HG02678 (cell line): Measurements from ENCODE around the gene MGAT1.
"Not testable (repeated sequence)": the region's sequence is repeated elsewhere in the genome, so short reads cannot be mapped to it uniquely, and the experiment has no call there.

Experiments used
- ATAC-seq: cut with Tn5 transposase; IDR thresholded peaks from one replicate; pipeline ENCODE4 v1.9.1; 2021; ENCODE audit warnings: mild to moderate bottlenecking, moderate library complexity; ENCODE audit not compliant: unreplicated experiment

MGAT1 gene

DNA sequence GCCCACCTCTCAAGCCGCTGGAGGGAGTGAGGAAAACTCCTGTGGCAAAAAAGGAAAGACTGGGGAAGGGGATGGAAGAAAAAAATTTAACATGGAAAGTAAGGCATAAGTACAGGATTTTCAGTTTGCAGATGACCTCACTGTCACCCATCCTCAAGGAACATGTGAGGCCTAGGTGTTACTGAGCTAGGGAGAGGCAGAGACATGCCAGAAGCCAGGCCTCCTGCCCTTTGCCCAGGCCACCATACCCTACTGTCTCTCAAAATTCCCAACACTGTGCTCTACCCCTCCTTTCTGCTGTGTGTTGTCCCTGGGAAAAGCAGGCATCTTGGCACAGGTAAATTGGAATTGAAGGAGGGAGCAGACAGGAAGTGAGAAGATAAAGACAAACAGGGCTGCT, 4.4 kb upstream of the MGAT1 start:
- ATAC-seq, result no peak

DNA sequence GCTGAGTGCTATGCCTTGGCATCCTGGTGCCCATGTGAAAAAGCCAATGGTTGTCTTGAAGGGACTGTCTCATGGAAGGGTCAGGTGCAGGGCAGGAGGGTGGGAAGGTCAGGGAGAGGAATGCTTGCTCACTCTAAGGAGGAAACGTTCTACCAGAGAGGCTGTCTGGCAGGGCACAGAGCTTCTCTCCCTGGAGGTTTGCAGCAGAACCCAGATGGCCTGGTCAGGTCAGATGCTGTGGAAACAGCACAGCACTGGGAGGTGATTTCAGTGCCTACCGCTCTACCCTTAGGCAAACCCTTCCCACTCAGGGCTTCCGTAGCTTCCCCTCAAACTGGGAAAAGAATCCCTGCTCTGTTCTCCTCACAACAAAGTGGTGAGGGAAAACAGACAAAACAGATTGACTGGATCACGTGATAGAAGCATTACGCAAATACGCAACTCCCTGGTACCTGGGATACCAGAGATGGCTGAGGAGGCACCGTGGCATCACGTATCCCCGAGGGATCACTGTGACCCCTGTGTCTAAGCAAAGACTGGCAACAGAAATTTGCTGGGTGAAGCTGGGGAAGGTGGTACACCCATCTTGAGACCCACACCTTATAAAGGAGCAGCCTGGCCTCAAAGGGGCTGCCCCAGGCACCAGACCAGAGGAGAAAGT, 3.9 kb upstream of the MGAT1 start:
- no peak for ATAC-seq

DNA sequence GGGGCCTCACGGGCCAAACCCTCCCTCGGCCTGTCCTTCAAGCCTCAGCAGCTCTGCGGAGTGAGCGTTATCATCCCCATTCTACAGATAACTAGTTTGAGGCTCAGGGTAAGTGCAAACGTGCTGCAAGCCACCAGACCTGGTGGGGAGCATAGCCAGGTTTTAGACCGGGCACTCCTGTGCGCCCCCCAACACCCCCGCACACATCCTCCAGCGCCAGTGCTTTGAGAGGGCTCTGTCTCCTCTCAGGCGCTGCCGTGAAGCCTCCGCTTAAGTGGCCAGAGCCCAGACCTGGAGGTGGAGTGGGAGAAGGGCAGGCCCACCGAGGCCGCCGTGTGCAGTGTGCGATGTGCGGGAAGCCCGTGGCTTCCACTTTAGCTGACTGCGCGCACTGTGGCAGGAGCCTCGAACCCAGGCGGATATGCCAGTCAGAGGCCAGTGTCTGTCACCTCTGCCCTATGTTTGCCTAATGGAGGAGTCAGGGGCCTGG, 1.6 kb upstream of the MGAT1 start:
- no peak for ATAC-seq

DNA sequence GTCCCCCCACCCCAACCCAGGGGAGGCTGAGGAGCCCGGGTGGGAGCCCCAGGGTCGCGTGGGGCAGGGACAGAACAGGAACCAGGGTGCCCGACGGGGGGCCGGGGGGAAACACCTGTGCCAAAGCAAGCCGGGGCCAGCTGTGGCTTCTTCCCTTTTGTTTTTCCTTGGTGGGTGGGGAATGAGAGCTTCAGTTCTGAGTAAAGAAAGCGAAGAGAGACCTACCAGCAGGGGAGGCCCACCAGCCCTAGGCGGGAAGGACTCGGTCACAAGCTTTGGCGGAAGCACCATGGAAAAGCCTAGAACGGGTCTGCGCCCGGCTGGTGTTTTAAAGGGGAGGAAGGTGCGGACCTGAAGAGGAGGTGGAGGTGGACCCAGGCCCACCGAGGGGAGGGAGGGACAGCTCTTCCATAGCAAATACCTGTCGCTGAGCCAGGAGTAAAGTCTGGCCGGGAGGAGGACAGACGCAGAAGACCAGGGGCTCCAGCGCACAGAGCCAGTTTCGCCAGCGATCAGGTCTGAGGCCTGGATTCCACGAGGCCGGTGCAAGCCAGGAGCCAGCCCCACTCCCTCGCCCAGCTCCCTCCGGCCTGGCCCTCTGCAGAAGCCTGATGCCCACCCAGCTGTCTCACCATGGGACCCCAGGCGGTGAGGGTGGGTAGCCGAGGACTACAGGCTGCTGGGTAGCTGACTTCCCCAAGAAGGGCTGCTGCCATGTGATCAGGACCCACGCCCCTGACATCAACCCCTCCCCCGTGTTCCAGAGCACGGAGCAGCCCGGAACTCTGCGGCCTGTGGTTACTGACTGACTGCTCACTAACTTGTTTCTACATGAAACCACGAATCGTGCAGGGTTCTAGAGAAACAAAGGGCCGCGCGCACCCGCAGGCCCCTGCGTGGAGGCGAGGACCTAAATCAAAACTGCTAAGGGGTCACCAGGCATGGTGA, 849 bp upstream of the MGAT1 start:
- ATAC-seq, result peak; percentile 66

DNA sequence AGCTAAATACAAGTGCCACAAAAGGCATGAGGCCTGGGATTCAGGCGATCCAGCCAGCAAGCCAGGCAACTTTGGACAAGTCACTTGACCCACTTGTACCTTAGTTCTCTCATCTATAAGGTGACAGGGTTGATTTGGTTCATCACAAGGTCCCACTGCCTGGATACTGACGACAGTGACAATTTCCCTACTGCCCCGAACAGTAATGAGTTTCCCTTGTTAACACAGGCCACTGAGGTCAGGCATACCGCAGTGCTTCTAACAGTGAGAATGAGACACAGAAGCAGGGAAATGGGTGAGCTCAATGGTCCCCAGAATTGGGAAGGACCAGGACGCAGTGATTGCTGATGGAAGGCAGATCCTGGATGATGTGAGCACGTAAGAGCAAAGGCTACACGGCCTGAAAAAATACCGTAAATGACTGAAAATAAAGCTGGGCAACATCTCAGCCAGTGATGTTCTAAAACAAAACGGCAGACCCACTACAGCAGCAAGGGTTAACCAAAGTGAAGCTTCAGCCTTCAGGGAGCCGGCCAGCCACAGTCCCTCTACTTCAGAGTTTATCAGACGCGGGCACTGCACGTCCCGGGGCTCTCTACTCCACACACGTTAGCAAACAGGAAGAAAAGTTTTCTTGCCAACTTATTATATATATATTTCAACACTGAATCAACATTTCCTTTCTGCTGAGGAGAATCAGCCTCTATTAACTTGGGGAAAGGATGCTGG, 846 bp downstream of the MGAT1 start:
- ATAC-seq, result no peak

DNA sequence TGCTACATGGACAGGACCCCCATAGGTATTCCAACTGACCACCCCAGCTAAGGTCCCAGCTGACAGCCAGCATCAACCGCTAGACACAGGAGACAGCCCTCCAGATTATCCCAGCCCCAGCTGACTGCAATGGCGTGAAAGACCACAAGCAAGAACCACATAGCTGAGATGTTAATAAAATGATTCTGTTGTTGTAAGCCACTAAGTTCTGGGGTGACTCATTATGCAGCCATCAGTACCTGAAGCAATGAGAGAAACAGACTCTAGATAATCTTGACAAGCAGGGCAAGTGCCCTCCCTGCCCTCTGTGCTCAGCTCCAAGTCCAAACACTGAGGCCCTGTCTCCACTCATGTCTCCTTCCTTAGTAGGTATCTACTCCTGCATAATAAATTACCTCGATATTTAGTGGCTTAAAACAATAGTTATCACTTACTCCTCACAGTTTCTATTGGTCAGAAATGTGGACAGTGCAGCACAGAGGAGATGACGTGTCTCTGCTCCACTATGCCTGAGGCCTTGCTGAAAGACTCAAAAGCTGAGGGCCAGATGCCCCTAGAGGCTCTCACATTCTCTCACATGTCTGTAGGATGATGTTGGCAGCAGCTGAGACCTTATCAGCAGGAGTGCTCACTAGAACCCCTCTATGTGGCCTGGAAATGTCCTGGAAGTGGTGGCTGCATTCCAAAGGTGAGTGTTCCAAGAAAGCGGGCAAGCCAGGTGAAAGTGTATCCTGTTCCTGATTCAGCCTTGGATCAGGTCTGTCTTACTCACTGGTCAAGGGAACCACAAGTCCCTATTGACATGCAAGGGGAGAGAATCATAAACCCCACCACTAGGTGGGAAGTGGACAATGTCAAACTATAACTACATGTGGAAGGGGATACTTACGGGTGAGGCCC, 2.5 kb downstream of the MGAT1 start:
- no peak for ATAC-seq

DNA sequence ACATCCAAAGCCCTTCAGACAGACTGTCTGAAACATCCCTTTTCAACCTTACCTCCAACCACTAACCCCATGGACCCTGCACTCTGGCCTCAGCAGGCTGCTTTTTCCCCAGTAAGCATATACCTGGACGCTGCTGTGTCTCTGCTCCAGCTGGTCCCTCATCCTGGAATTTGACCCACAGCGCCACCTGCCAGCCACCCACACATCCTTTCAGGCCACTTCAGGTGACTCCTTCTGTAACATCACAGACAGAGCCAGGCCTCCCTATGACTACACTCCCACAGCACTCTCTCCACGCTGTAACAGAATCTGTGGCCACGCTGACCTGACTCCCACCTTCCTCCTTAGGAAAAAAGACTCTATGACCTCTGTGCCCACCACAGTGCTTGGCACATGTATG, 3.4 kb downstream of the MGAT1 start:
- no peak for ATAC-seq

DNA sequence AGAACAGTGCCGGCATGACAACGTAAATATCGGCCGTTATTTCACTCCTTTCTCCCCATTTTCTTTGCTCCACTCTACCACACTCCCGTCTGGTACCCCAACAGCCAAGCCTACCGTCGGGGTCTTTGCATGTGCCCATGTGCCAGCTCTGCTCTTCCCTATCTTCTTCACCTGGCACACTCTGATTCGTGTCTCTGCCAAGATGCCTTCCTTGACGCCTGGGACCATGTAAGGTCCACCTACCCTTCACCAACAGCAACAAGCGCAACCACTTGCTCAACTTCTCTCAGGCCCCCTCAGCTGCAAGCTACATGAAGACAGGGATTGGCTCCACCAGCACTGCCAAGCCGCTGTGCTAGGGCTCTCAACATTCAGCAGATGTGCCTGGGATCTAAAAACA, 4.4 kb downstream of the MGAT1 start:
- no peak for ATAC-seq

DNA sequence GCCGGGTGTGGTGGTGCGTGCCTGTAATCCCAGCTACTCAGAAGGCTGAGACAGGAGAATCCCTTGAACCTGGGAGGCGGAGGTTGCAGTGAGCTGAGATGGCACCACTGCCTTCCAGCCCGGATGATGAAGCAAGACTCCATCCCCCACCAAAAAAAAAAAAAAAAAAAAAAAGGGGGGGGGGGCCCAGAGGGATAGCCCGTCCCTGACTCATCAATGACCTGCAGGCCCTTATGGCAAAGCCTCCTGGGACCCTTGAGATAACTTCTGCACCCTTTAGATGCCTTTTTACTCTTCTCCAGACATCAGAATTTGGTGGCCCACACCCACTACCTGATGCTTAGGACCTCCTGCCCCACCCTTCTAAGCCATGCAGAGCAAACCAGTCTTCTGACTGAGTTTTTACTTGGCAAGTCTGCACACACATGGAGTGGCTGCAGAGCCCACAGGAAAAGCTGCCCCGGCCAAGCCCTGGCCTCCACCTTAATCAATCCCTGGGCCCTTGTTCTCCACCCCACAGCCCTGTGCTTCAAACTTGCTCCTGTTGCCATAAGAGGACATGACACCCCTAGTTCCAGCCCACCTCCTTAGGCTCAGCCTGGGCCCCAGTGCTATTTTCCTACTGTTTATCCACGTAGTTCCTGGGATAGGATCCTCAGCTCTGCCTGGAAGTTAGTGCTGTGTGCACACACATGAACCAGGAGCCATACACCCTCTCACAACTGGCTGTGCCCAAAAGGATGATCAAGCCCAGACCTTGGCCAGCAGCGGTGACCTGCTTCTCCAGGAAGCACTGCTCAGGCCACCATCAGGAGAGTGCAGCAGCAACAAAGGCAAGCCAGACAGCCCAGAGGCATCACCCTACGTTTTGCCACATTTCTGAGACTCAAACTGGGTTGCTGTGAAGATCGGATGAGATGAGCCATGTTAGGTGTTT, 5.1 kb downstream of the MGAT1 start:
- no peak for ATAC-seq

DNA sequence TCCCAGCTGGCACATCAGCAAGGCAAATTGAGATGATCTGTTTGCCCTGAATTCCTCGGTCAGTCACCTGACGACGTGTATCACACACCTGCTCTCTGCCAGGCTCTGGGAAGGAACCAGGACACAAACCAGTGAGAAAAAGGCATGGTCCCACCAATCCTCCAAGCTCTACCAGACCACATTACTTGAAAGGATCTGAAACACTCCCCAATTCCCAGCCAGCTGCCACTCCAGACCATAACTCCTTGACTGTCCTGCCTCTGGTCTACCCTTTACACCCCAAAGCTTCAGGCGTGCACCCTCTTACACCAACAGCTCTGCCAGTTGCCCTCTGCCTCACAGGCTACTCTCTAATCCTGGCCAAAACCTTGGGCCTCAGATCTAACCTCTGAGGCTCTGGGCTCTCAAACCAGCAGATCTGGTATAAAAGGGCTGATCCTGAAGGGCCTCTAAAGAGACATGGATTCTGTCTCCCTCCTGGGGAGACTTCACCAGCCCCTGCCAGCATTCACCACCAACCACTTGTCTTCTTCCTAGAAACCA, 6.8 kb downstream of the MGAT1 start:
- no peak for ATAC-seq

DNA sequence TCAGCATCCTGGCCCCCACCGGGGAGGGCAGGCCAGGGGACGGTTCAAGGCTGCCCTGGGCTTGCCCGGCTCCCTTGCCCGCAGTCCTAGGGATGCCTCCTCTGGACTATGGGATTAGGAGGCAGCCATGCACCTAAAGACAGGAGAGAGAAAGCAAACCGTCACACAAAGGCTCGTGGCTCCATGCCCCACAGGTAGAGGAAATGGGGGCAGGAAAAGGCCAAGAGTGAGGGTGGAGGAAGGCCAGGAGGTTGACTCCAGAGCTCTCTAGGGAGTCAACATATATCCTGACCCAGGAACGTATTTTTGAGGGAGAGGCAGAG, 9.7 kb downstream of the MGAT1 start:
- no peak for ATAC-seq

DNA sequence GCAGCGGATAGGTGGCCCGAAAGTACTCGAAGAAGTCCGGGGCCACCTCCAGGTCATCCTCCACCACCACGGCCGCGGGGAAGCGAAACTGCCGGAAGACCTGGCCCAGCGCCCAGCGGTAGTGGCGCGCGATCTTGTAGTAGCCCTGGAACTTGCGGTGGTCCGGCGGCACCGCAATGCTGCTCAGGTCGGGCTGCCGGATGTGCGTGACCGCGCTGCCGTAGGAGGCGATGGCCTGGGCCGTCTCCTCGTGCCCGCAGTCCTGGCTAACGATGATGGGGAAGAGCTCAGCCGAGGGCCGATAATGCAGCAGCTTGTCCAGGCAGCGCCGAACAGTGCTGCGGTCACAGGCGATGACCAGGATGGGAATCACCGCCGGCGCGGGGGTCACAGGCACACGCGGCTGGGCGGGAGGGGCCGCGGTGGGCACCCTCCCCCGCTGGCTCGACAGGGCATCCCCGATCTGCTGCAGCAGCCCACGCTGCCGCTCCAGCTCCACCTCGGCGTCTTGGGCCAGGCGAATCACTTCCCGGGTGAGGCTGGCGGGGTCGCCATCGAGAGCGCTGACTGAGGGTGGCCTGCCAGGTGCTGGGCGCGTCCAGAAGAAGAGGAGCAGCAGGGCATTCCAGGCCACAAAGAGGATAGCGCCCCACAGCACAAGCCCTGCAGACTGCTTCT, 10.2 kb downstream of the MGAT1 start:
- no peak for ATAC-seq

DNA sequence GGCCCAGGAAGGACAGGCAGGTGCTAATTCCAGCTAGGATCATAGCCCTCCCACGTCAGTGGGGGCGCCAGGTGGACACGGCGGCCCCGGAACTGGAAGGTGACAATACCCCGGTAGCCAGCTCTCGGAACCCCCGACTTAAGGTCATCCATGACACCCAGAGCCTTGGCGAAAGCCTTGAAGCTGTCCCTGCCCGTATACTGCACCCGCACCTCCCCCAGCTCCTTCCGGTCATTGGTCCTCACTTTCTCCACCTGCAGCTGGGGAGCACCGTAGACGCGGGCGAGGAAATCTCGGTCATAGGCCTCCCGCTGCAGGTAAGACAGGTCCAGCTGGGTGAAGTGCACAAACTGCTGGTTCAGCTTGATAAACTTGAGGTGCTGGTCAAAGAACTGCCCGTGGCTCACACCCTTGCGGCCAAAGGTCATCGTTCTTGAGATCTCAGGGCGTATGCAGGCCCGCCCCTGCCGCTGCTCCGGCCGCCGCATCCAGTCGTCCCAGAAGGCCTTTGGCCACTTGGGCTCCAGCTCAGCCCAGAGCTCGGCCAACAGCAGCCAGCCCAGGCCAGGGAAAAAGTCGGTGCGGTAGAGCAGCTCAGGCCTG, 10.9 kb downstream of the MGAT1 start:
- ATAC-seq, result no peak

DNA sequence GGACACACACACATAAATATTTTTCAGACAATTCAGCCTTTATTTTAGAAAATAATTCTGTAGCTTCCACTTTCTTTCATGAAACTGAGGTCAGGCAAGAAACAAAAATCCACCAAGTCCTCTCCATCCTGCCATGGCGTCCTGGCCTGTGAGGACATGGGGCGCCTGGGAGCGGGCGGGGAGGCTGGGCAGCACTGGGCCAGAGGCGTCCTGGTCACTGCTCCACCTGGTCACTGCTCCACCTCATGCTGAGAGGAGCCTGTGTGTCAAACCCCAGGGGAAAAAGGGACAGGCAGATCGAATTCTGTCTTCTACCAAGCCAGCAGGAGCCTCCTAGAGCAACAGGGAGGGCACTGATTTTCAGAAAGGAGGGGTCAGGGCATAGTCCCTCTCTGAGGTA, 12.1 kb downstream of the MGAT1 start:
- no peak for ATAC-seq

DNA sequence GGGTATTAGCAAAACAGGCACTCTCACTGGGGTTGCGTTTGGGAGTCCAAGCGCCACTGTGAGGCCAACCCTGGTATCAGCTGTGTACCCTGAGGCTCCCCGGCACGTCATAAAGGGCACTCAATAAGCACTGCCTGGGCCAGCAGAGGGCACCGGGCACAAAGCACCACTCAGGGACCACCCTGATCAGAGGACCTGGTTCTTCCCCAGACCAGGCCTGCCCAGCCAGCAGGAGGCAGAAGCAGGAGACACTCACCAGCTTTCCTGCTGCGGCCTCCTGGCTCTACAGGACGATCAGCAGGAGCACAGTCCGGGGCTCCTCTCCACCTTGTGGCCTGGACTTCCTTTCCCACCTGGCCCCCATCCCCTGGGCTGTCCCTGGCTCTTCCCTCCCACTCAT, 12.6 kb downstream of the MGAT1 start:
- ATAC-seq, result no peak

DNA sequence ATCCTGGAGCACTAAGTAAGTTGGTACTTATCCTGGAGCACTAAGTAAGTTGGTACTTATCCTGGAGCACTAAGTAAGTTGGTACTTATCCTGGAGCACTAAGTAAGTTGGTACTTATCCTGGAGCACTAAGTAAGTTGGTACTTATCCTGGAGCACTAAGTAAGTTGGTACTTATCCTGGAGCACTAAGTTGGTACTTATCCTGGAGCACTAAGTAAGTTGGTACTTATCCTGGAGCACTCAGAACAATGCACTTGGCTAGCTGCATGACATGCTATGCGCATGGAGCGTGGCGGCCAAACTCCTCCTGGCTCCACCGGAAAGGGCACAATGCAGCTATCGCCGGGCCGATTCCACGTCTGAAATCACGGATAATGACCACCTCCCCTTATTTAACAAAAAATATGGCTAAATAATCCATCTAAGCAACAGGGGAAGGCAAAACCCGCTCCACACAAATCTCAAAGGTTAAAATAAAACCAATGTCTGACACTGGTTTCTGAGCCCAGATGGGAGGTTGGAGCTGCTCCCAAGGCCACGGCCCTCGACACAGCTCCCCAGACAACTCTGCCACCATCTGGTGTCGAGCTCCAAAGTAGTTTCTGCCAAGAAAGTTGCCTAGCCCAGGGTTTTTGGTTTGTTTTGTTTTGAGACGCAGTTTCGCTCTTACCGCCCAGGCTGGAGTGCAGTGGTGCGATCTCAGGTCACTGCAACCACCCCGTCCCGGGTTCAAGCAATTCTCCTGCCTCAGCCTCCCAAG, 13.8 kb downstream of the MGAT1 start:
- not testable (repeated sequence) for ATAC-seq

DNA sequence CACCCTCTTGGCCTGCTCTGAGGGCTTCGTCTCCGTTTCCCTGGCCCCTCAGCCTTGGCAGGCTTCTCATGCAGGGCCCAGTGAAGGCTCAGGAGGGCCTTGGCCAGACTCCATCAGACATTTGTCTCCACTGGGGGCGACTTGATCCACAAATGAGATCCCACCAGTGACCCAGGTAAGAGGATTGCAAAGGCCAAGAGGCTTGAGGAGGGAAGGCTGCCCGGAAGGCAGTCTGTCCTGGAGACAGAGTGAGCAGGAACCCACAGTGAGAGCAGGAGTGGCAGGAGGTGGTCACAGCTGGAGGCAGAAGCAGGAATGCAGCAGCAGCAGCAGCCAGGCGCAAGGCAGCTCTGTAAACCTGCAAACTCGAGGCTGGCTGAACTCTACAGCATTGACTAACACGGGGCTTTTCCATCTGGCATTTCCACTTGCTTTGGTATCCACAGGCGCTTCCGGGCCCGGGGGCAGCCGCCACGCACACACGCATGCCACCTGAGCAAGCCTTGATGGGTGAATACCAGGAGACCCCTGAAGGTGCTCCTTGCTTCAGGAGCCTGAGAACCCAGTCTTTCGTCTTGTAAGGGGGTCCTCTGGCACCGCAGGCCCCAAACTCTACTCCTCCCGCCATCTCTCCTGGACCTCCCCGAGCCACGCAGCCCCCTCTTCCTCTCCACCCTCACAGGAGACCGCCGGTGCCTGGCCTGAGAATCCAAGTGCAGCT, 14.7 kb downstream of the MGAT1 start:
- ATAC-seq, result no peak
